Heart right ventricle (tissue), 16 donors: ENCODE results near the gene TMEM255B. TPM values are rescaled to one million over a fixed set of nuclear protein-coding genes. Genes with fewer than 3 reads are reported as not detected.

Source experiments
- ATAC-seq, 8 donors: fragments of 200-7000 bp; cut with Tn5 transposase; one replicate each; pipeline ENCODE4 v1.9.1; 2020; ENCODE audit warnings: mild to moderate bottlenecking in 8 of 8, moderate library complexity in 8 of 8, moderate number of reproducible peaks in 1 of 8
- DNase-seq, 2 donors: peaks; one replicate each; pipeline ENCODE4 v3.0.0-alpha.2; 2020
- H3K27ac ChIP-seq, 10 donors: fragments of 200-600 bp; sonication (generic) in 2 of 10; one replicate each; pipeline versions ENCODE4 v1.5.0 to v1.8.0; 2020 to 2022; ENCODE audit warnings: mild to moderate bottlenecking in 3 of 10
- H3K27me3 ChIP-seq, 7 donors: fragments of 200-600 bp; one replicate each; pipeline ENCODE4 v1.8.0; 2021 to 2022; ENCODE audit warnings: mild to moderate bottlenecking in 2 of 7
- H3K36me3 ChIP-seq, 9 donors: fragments of 200-600 bp; sonication (generic) in 1 of 9; one replicate each; pipeline versions ENCODE4 v1.5.0 to v1.8.0; 2020 to 2022; ENCODE audit warnings: mild to moderate bottlenecking in 2 of 9
- H3K4me1 ChIP-seq, 9 donors: fragments of 200-600 bp; sonication (generic) in 1 of 9; one replicate each; pipeline versions ENCODE4 v1.5.0 to v1.8.0; 2020 to 2022; ENCODE audit warnings: mild to moderate bottlenecking in 4 of 9
- H3K4me3 ChIP-seq, 10 donors: fragments of 200-600 bp; sonication (generic) in 2 of 10; one replicate each; pipeline versions ENCODE4 v1.5.0 to v1.8.0; 2020 to 2022; ENCODE audit warnings: mild to moderate bottlenecking in 7 of 10, moderate library complexity in 2 of 10
- H3K9me3 ChIP-seq, 11 donors: fragments of 200-600 bp in 10 of 11; sonication (generic) in 2 of 11; one replicate each; pipeline versions ENCODE4 v1.5.0 to v1.8.0; 2013 to 2022; ENCODE audit warnings: mild to moderate bottlenecking in 2 of 11, control low read depth in 1 of 11, moderate library complexity in 1 of 11
- CTCF ChIP-seq, 9 donors: fragments of 200-600 bp; sonication (generic) in 2 of 9; IDR thresholded peaks; one replicate each; pipeline versions ENCODE4 v1.5.0 to v1.8.0; 2021 to 2022; ENCODE audit warnings: antibody characterized with exemption in 9 of 9, mild to moderate bottlenecking in 5 of 9, moderate library complexity in 1 of 9
- WGBS, 2 donors: extraction: QIAGEN DNeasy Blood & Tissue Kit; methylation state at CpG; one replicate each; pipeline ENCODE4 v1.1.7; 2013; ENCODE audit warnings: inconsistent platforms in 1 of 2; 5-methylcytosine and 5-hydroxymethylcytosine counted together
- intact Hi-C, 10 donors: fragments of 100-400 bp; cut with DNase I; formaldehyde crosslinking; loops; one replicate each; pipeline versions ENCODE4 v1.11.1 to v1.14.2; 2022
- polyA plus RNA-seq, 2 donors: library from polyadenylated mRNA; stranded (reverse); fragments of 200-250 nt; gene quantifications; one replicate each; pipeline ENCODE4 v1.2.3, GENCODE V29; 2013
- total RNA-seq, 10 donors: library from RNA; stranded (reverse); fragmentation: NEBNext Ultra II Directional in 3 of 10; extraction: Animal tissue kit (Norgen Biotek cat#: 25700) in 3 of 10; gene quantifications; one replicate each; pipeline versions ENCODE4 v1.2.1 to v1.2.4, GENCODE V29; 2021 to 2023
- donor health status: Arrhythmogenic right ventricular cardiomyopathy.
- donor health status: ischemic (EF 13 %, LVEDD 7.1; RV severe dilation, severe dysfunction).
- donor health status: healthy with polysubstance abuse.
- donor health status: DM: no; HTN: yes; CAD: no.
- donor health status: DM: no; HTN: no; CAD: no.
- donor health status: ischemic (EF 25% LVEDD 6.9; RV normal size, moderate dysfunction).
- donor health status: ischemic (EF 25% LVEDD 5.7; RV mildly dilated, moderate dysfunction).
- donor health status: healthy.
- donor health status: DM: yes; HTN: yes; CAD: no.
- donor health status: Ischemic cardiomyopathy.
- donor health status: ischemic (EF 35%, LVEDD 5.7; RV mildly dilated, moderate dysfunction).
- donor health status: nonischemic (EF 11% LVEDD 7.7; RV severe dilation, severe dysfunction).
- donor health status: DM: yes; HTN: yes; CAD: no.
- donor health status: PGD.
- donor health status: ischemic (EF 29% LVEDD 5.4; RV normal size, mild dysfunction).
- donor health status: nonischemic (EF 23%, LVEDD 6.1; RV moderate dilation, normal function).

TMEM255B gene
- total and polyA plus RNA-seq, 12 donors: 2.4 to 12.9 (median 6.3) TPM

- H3K4me1 ChIP-seq: peaks cover 41 to 98% (median 84%) of the 10 kb centered on the region in 9 donors
- peak overlapping the region in 4 of 10 donors; percentile 31 to 80 (median 74) for H3K27ac ChIP-seq
- peak in 1 of 2 donors; percentile 3 for DNase-seq
These were observed 93.0 kb downstream of the TMEM255B start for GRCh38 chr13:113851826-113852535.

GRCh38 chr13:113852536-113853517 is 93.8 kb downstream of the TMEM255B start:
- WGBS, 2 donors: 77 to 78% methylated on average over 22 of the region's 22 CpGs
- no peaks in the 10 kb centered on the region for H3K9me3 ChIP-seq
- H3K4me1 ChIP-seq: peaks cover 49 to 96% (median 89%) of the 10 kb centered on the region in 9 donors
- intact Hi-C loops: no loop called here
- H3K27ac ChIP-seq: peak overlapping the region in 8 of 10 donors; percentile 29 to 80 (median 60)
- H3K36me3 ChIP-seq: peaks cover 0 to 24% (median 0%) of the 10 kb centered on the region in 9 donors
- H3K4me3 ChIP-seq: no peak overlapping the region
- peak in 1 of 2 donors; percentile 3 for DNase-seq
- TF ChIP-seq CTCF (IDR thresholded peaks at IDR 0.05): no peak
- no peak for ATAC-seq
- no peaks in the 10 kb centered on the region for H3K27me3 ChIP-seq

More at GRCh38 chr13:113851826-113852535, 93.0 kb downstream of the TMEM255B start:
- peaks cover 0 to 33% (median 0%) of the 10 kb centered on the region in 9 donors for H3K36me3 ChIP-seq
- no peaks in the 10 kb centered on the region for H3K27me3 ChIP-seq
- no peak overlapping the region for H3K4me3 ChIP-seq
- WGBS, 2 donors: 78 to 85% methylated on average over 23 of the region's 23 CpGs
- no peaks in the 10 kb centered on the region for H3K9me3 ChIP-seq
- ATAC-seq: no peak
- TF ChIP-seq CTCF (IDR thresholded peaks at IDR 0.05): no peak
- intact Hi-C loops: no loop called here

GRCh38 chr13:113853518-113854237 is 94.7 kb downstream of the TMEM255B start:
- Histone ChIP-seq H3K4me1 (peaks cover 45 to 96% (median 85%) of the 10 kb centered on the region in 9 donors), H3K4me3 (no peak overlapping the region), H3K27ac (peak overlapping the region in 9 of 10 donors; percentile 29 to 80 (median 55)), H3K27me3 (no peaks in the 10 kb centered on the region), H3K36me3 (peaks cover 0 to 27% (median 0%) of the 10 kb centered on the region in 9 donors), H3K9me3 (no peaks in the 10 kb centered on the region)
- DNase-seq: peak in 1 of 2 donors; percentile 76
- WGBS, 2 donors: 35 to 43% methylated on average over 11 of the region's 11 CpGs
- peak; percentile 1 to 72 (median 36) for ATAC-seq
- intact Hi-C loops: no loop called here
- TF ChIP-seq CTCF (IDR thresholded peaks at IDR 0.05): no peak
